Trophoblast cell (in vitro differentiated cells and primary cell): ENCODE results near the gene MED8.

Source experiments
- DNase-seq, 2 donors: peaks; one replicate each; pipeline ENCODE4 v3.0.0-alpha.2; 2016
- H2AFZ ChIP-seq: 2 replicates; pipeline ENCODE4 v1.6.1; 2013; ENCODE audit warnings: low read length, moderate library complexity, mild to moderate bottlenecking; ENCODE audit not compliant: insufficient read depth, poor library complexity
- H2AK5ac ChIP-seq: 2 replicates; pipeline ENCODE4 v1.6.1; 2013; ENCODE audit warnings: mild to moderate bottlenecking, low read length
- H2BK120ac ChIP-seq: 2 replicates; pipeline ENCODE4 v1.6.1; 2013; ENCODE audit warnings: low read length, mild to moderate bottlenecking, moderate library complexity; ENCODE audit not compliant: insufficient read depth, poor library complexity
- H2BK12ac ChIP-seq: 2 replicates; pipeline ENCODE4 v1.6.1; 2013; ENCODE audit warnings: mild to moderate bottlenecking, low read length, moderate library complexity
- H2BK5ac ChIP-seq: 2 replicates; pipeline ENCODE4 v1.6.1; 2013; ENCODE audit warnings: low read length, low read depth, moderate library complexity, mild to moderate bottlenecking; ENCODE audit not compliant: poor library complexity
- H3K14ac ChIP-seq: 2 replicates; pipeline ENCODE4 v1.6.1; 2013; ENCODE audit warnings: mild to moderate bottlenecking, low read length
- H3K18ac ChIP-seq: 2 replicates; pipeline ENCODE4 v1.6.1; 2013; ENCODE audit warnings: mild to moderate bottlenecking, low read length
- H3K23ac ChIP-seq: 2 replicates; pipeline ENCODE4 v1.6.1; 2013; ENCODE audit warnings: low read length
- H3K27ac ChIP-seq: 2 replicates; pipeline ENCODE4 v1.5.1; 2013; ENCODE audit warnings: low read depth, mild to moderate bottlenecking, inconsistent platforms, low read length, moderate library complexity
- H3K27me3 ChIP-seq: 2 replicates; pipeline ENCODE4 v1.6.1; 2013; ENCODE audit warnings: inconsistent platforms, mild to moderate bottlenecking, low read length, moderate library complexity; ENCODE audit not compliant: insufficient read depth
- H3K36me3 ChIP-seq, 2 experiments: 1 replicate in 1 of 2; 2 replicates in 1 of 2; pipeline ENCODE4 v1.6.1; 2013; ENCODE audit warnings: low read length in 2 of 2, mild to moderate bottlenecking in 2 of 2, moderate library complexity in 1 of 2; ENCODE audit not compliant: insufficient read depth in 2 of 2, control insufficient read depth in 1 of 2
- H3K4ac ChIP-seq: 2 replicates; pipeline ENCODE4 v1.6.1; 2013; ENCODE audit warnings: low read depth, mild to moderate bottlenecking, low read length, moderate library complexity
- H3K4me1 ChIP-seq, 2 experiments: 1 replicate in 1 of 2; 2 replicates in 1 of 2; pipeline ENCODE4 v1.6.1; 2013; ENCODE audit warnings: low read length in 2 of 2, mild to moderate bottlenecking in 2 of 2, moderate library complexity in 1 of 2; ENCODE audit not compliant: insufficient read depth in 2 of 2, control insufficient read depth in 1 of 2
- H3K4me2 ChIP-seq: 2 replicates; pipeline ENCODE4 v1.6.1; 2013; ENCODE audit warnings: inconsistent platforms, mild to moderate bottlenecking, low read length, moderate library complexity
- H3K4me3 ChIP-seq: 2 replicates; pipeline ENCODE4 v1.5.1; 2013; ENCODE audit warnings: mild to moderate bottlenecking, low read depth, low read length, inconsistent platforms
- H3K79me1 ChIP-seq: one replicate; pipeline ENCODE4 v1.6.1; 2013; ENCODE audit warnings: low read length
- H3K79me2 ChIP-seq: 2 replicates; pipeline ENCODE4 v1.6.1; 2013; ENCODE audit warnings: low read length, mild to moderate bottlenecking; ENCODE audit not compliant: control insufficient read depth, insufficient read depth, poor library complexity
- H3K9ac ChIP-seq: 2 replicates; pipeline ENCODE4 v1.6.1; 2013; ENCODE audit warnings: mild to moderate bottlenecking, low read length
- H3K9me3 ChIP-seq: 2 replicates; pipeline ENCODE4 v1.6.1; 2013; ENCODE audit warnings: low read depth, mild to moderate bottlenecking, control low read depth, inconsistent platforms, low read length; ENCODE audit not compliant: insufficient read depth
- H4K12ac ChIP-seq: 2 replicates; pipeline ENCODE4 v1.6.1; 2013; ENCODE audit warnings: low read depth, mild to moderate bottlenecking, low read length, moderate library complexity
- H4K8ac ChIP-seq: 2 replicates; pipeline ENCODE4 v1.6.1; 2013; ENCODE audit warnings: low read depth, mild to moderate bottlenecking, low read length, moderate library complexity
- H4K91ac ChIP-seq: one replicate; pipeline ENCODE4 v1.6.1; 2013; ENCODE audit warnings: low read depth, mild to moderate bottlenecking, low read length, moderate library complexity
- WGBS: extraction: QIAGEN DNeasy Blood & Tissue Kit; methylation state at CpG from one replicate; pipeline ENCODE4 v1.1.7; 2013; ENCODE audit warnings: missing lambda C conversion rate; ENCODE audit not compliant: insufficient read length, insufficient coverage; ENCODE audit errors: extremely low coverage; 5-methylcytosine and 5-hydroxymethylcytosine counted together

The MED8 gene

GRCh38 chr1:43388613-43389012, 987 bp downstream of the MED8 start:
- peaks cover 13% of the 10 kb centered on the region for H3K79me2 ChIP-seq

GRCh38 chr1:43387976-43388599, 1.5 kb downstream of the MED8 start:
- Histone ChIP-seq H3K4ac (no peak overlapping the region), H3K9me3 (no peaks in the 10 kb centered on the region), H2AFZ (no peak overlapping the region), H2BK12ac (no peak overlapping the region), H3K18ac (no peak overlapping the region), H3K4me2 (peak overlapping the region; percentile 92), H3K36me3 (peaks cover 16 to 42% of the 10 kb centered on the region in 2 experiments), H3K14ac (no peak overlapping the region), H3K4me3 (no peak overlapping the region), H4K91ac (no peak overlapping the region), H3K27ac (no peak overlapping the region), H3K79me2 (peaks cover 13% of the 10 kb centered on the region), H4K8ac (no peak overlapping the region), H3K23ac (no peak overlapping the region), H3K27me3 (no peaks in the 10 kb centered on the region), H4K12ac (no peak overlapping the region), H3K79me1 (peaks cover 10% of the 10 kb centered on the region), H2BK120ac (no peak overlapping the region), H2BK5ac (no peak overlapping the region), H3K4me1 (peaks cover 6% of the 10 kb centered on the region in 2 experiments), H3K9ac (no peak overlapping the region), H2AK5ac (no peak overlapping the region)
- WGBS: no CpG with 5 or more reads among the region's 4 CpGs
- peak; percentile 87 to 88 for DNase-seq

More at GRCh38 chr1:43388613-43389012, 987 bp downstream of the MED8 start:
- Histone ChIP-seq H2BK12ac (peak overlapping the region; percentile 12), H4K91ac (no peak overlapping the region), H2AK5ac (no peak overlapping the region), H3K27ac (no peak overlapping the region), H3K79me1 (peaks cover 10% of the 10 kb centered on the region), H2BK5ac (no peak overlapping the region), H3K18ac (no peak overlapping the region), H3K4me1 (peaks cover 6% of the 10 kb centered on the region in 2 experiments), H4K12ac (peak overlapping the region; percentile 51), H2AFZ (no peak overlapping the region), H3K9me3 (no peaks in the 10 kb centered on the region), H3K4me3 (peak overlapping the region; percentile 28), H3K14ac (no peak overlapping the region), H2BK120ac (no peak overlapping the region), H3K4ac (peak overlapping the region; percentile 90), H3K36me3 (peaks cover 13 to 38% of the 10 kb centered on the region in 2 experiments), H3K23ac (no peak overlapping the region), H3K4me2 (peak overlapping the region; percentile 92), H3K27me3 (no peaks in the 10 kb centered on the region), H4K8ac (peak overlapping the region; percentile 13), H3K9ac (peak overlapping the region; percentile 4)
- DNase-seq: no peak
- WGBS: no CpG with 5 or more reads among the region's 3 CpGs

- H3K79me2 ChIP-seq: peaks cover 13% of the 10 kb centered on the region
- H2AK5ac ChIP-seq: no peak overlapping the region
- H3K4ac ChIP-seq: no peak overlapping the region
- peaks cover 6% of the 10 kb centered on the region in 2 experiments for H3K4me1 ChIP-seq
- peak; percentile 81 to 91 for DNase-seq
- H4K8ac ChIP-seq: no peak overlapping the region
- H3K9ac ChIP-seq: no peak overlapping the region
- peaks cover 22 to 55% of the 10 kb centered on the region in 2 experiments for H3K36me3 ChIP-seq
- no peak overlapping the region for H3K4me3 ChIP-seq
- no peak overlapping the region for H2BK12ac ChIP-seq
- no peak overlapping the region for H2BK120ac ChIP-seq
- H3K14ac ChIP-seq: no peak overlapping the region
- no peak overlapping the region for H3K18ac ChIP-seq
- H3K27me3 ChIP-seq: no peaks in the 10 kb centered on the region
- WGBS: no CpG with 5 or more reads among the region's 6 CpGs
- H3K4me2 ChIP-seq: no peak overlapping the region
- H3K27ac ChIP-seq: no peak overlapping the region
- peaks cover 10% of the 10 kb centered on the region for H3K79me1 ChIP-seq
- no peak overlapping the region for H2AFZ ChIP-seq
- no peaks in the 10 kb centered on the region for H3K9me3 ChIP-seq
- H3K23ac ChIP-seq: no peak overlapping the region
- no peak overlapping the region for H2BK5ac ChIP-seq
- no peak overlapping the region for H4K12ac ChIP-seq
- no peak overlapping the region for H4K91ac ChIP-seq
Observed at GRCh38 chr1:43386676-43387075, 2.9 kb downstream of the MED8 start.

- Histone ChIP-seq H2BK12ac (no peak overlapping the region), H3K23ac (no peak overlapping the region), H3K14ac (no peak overlapping the region), H3K4me2 (no peak overlapping the region), H3K36me3 (peaks cover 22 to 57% of the 10 kb centered on the region in 2 experiments), H4K12ac (no peak overlapping the region), H4K91ac (no peak overlapping the region), H2BK120ac (no peak overlapping the region), H2BK5ac (no peak overlapping the region), H3K4me1 (peaks cover 2 to 3% of the 10 kb centered on the region in 2 experiments), H4K8ac (no peak overlapping the region), H3K9ac (no peak overlapping the region), H3K9me3 (no peaks in the 10 kb centered on the region), H3K27ac (no peak overlapping the region), H3K79me1 (no peaks in the 10 kb centered on the region), H3K4ac (no peak overlapping the region), H2AFZ (no peak overlapping the region), H3K4me3 (no peak overlapping the region), H3K18ac (no peak overlapping the region), H3K27me3 (no peaks in the 10 kb centered on the region), H2AK5ac (no peak overlapping the region), H3K79me2 (peaks cover under 1% of the 10 kb centered on the region)
- WGBS: no CpG with 5 or more reads among the region's 2 CpGs
- no peak for DNase-seq
Observed at GRCh38 chr1:43383449-43383848, 6.2 kb downstream of the MED8 start.
